Neuron (in vitro differentiated cells): ENCODE measurements around the gene HMGXB4.

ENCODE experiments used
- H2AFZ ChIP-seq: one replicate; pipeline ENCODE4 v1.6.1; 2013; ENCODE audit warnings: low read depth, mild to moderate bottlenecking, inconsistent platforms, low read length, moderate library complexity
- H3K27me3 ChIP-seq: one replicate; pipeline ENCODE4 v1.6.1; 2013; ENCODE audit warnings: low read length; ENCODE audit not compliant: insufficient read depth
- H3K36me3 ChIP-seq: one replicate; pipeline ENCODE4 v1.6.1; 2013; ENCODE audit warnings: low read length; ENCODE audit not compliant: insufficient read depth
- H3K4me1 ChIP-seq: one replicate; pipeline ENCODE4 v1.6.1; 2013; ENCODE audit warnings: low read length; ENCODE audit not compliant: insufficient read depth
- H3K4me3 ChIP-seq: 2 replicates; pipeline ENCODE4 v1.5.1; 2013; ENCODE audit warnings: mild to moderate bottlenecking, low read length, moderate library complexity
- H3K9me3 ChIP-seq: one replicate; pipeline ENCODE4 v1.6.1; 2013; ENCODE audit warnings: low read length

HMGXB4 gene

DNA sequence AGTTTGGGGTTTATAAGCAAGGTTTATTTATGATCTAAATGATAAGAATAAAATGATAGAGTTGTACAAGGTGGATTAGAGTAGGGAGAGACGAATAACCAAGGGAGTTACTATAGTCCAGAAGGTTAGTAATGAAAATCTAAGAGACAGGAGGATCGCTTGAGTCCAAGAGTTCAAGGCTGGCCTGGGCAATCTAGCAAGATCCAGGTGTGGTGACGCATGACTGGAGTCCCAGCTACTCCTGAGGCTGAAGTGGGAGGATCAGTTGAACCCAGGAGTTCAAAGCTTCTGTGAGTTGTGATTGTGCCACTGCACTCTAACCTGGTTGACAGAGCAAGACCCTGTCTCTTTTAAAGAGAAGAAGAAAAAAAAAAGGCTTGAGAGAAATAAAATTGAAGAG lies 12.3 kb downstream of the HMGXB4 start:
- Histone ChIP-seq H3K36me3 (peaks cover 87% of the 10 kb centered on the region), H3K27me3 (no peaks in the 10 kb centered on the region), H3K9me3 (peaks cover 2% of the 10 kb centered on the region), H2AFZ (no peak overlapping the region), H3K4me3 (no peak overlapping the region), H3K4me1 (no peaks in the 10 kb centered on the region)

DNA sequence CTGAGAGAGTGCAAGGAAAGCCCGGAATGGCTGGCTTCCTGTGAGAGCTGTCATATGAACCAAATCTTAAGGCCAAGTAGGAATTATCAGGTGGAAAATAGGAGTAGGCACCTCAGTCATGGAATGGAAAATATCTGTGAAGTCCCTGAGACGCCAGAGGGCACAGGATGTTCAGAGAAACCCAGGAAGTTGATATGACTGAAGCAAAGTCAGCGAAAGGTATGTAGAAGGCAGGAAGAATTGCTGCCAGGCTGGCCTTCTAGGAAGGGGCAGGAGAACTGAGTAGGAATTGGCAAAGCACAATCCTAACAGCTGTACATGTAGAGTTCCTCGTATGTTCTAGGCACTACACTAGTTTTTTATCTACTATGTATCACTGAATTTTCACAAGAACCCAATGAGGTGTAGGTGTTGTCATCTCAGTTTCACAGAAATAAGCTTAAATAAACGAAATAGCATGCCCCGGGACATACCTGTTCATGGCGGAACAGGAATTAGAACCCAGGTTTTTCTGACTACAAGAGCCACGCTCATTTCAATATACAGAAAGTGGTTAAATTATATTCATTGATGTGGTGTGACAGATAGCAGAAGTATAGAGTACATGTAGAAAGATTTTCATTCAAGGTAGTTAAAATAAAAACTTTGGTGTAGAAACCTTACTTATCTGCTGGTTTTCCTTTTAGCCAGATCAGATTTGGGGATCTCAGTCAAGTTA lies 17.0 kb downstream of the HMGXB4 start:
- Histone ChIP-seq H3K27me3 (no peaks in the 10 kb centered on the region), H3K4me3 (no peak overlapping the region), H3K4me1 (no peaks in the 10 kb centered on the region), H3K36me3 (peaks cover 70% of the 10 kb centered on the region), H2AFZ (no peak overlapping the region), H3K9me3 (peaks cover 2% of the 10 kb centered on the region)

DNA sequence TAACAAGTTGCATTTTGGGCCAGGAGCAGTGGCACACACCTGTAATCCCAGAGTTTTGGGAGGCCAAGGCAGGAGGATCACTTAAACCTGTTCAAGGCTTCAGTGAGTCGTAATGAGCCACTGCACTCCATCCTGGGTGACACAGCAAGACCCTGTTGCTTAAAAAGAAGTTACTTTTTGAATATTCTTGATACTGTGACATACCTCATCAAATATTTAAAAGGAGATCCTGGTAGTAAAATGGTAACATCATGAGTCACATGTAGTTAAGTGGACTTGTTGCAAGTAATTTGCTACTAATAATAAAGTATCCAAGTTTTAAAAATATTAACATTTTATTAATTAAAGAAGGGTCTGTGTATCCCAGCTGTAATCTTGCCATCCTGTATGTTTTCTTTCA lies 18.3 kb downstream of the HMGXB4 start:
- H3K36me3 ChIP-seq: peaks cover 67% of the 10 kb centered on the region
- no peak overlapping the region for H3K4me3 ChIP-seq
- H3K9me3 ChIP-seq: no peaks in the 10 kb centered on the region
- H2AFZ ChIP-seq: no peak overlapping the region
- no peaks in the 10 kb centered on the region for H3K4me1 ChIP-seq
- no peaks in the 10 kb centered on the region for H3K27me3 ChIP-seq

- Histone ChIP-seq H3K4me3 (no peak overlapping the region), H3K36me3 (peaks cover 66% of the 10 kb centered on the region), H3K4me1 (no peaks in the 10 kb centered on the region), H3K9me3 (no peaks in the 10 kb centered on the region), H2AFZ (no peak overlapping the region), H3K27me3 (no peaks in the 10 kb centered on the region)
These were observed 18.7 kb downstream of the HMGXB4 start for GRCh38 chr22:35276019-35276418.

GRCh38 chr22:35288116-35288515 lies 30.8 kb downstream of the HMGXB4 start:
- Histone ChIP-seq H3K36me3 (peaks cover 74% of the 10 kb centered on the region), H2AFZ (no peak overlapping the region), H3K9me3 (no peaks in the 10 kb centered on the region), H3K4me1 (no peaks in the 10 kb centered on the region), H3K27me3 (no peaks in the 10 kb centered on the region), H3K4me3 (no peak overlapping the region)

- Histone ChIP-seq H3K9me3 (no peaks in the 10 kb centered on the region), H2AFZ (no peak overlapping the region), H3K4me1 (no peaks in the 10 kb centered on the region), H3K36me3 (peaks cover 68% of the 10 kb centered on the region), H3K27me3 (no peaks in the 10 kb centered on the region), H3K4me3 (no peak overlapping the region)
These were observed 35.5 kb downstream of the HMGXB4 start for GRCh38 chr22:35292786-35293185.

- H3K4me1 ChIP-seq: peaks cover 7% of the 10 kb centered on the region
- H3K4me3 ChIP-seq: no peak overlapping the region
- no peak overlapping the region for H2AFZ ChIP-seq
- H3K9me3 ChIP-seq: no peaks in the 10 kb centered on the region
- H3K36me3 ChIP-seq: peaks cover 50% of the 10 kb centered on the region
- no peaks in the 10 kb centered on the region for H3K27me3 ChIP-seq
These were observed 38.8 kb downstream of the HMGXB4 start for GRCh38 chr22:35296051-35296450.

DNA sequence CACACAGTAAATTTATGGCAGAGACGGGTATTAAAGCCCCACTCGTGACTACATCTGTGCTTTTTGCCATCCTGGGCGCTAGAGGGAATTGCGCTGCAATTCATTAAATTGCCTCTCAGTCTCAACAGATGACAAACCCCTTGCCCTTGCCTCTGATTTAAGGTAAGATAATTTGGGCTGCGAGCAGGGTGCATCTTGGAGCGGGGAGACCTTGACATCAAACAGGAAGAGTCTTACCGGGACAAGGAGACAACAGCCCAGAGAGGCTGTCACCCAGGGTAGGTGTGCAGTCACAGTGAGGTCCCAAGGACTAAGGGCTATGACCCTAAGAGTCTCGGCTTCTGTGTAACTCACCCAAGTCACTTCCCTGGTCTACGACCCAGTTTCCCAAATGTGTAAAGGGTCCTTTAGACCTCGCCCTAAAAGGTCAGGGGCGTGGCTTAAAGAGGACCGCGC lies 42.0 kb downstream of the HMGXB4 start:
- H3K27me3 ChIP-seq: no peaks in the 10 kb centered on the region
- H3K9me3 ChIP-seq: no peaks in the 10 kb centered on the region
- H3K4me1 ChIP-seq: peaks cover 9% of the 10 kb centered on the region
- H3K4me3 ChIP-seq: peak overlapping the region; percentile 68
- H3K36me3 ChIP-seq: peaks cover 26% of the 10 kb centered on the region
- no peak overlapping the region for H2AFZ ChIP-seq

DNA sequence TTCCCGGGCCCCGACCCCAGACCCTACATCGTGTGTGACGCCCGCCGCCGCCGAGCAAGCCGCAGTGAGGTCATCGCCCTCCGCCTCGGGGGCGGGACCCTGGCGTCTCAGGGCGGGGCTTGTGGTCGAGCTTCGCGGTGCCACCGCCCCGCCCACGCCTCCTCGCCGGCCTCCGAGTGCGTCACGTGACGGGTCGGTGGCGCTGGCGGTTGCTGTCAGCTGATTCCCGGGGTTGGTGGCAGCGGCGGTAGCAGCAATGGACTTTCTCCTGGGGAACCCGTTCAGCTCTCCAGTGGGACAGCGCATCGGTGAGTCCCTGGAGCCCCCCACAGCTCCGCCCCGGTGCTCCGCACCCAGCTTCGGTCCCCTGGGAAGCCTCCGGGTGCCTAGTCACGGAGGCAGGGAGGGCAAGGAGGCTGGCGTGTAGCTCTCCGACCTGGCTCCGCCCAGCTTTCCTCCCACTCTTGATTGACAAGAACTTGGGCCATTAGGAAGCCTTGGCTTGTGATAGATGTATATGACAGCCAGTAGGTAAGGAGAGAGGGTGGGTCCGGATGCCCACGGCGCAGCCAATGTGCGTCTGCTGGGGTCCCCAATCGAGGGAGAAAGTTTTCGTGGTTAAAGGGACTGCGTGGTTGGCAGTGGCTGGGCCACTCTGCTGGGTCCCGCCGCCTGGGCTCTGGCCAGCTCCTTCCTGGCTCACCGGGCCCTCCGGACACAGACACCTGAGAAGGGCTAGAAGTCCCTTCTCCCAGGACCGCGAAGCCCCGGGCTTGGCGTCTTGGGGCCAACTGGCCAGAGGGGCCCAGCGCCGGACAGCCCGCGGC lies 42.6 kb downstream of the HMGXB4 start, which contains the start of gene TOM1:
TOM1 (plus strand) TSS at position 222 of the 827 bp plus-strand sequence; CDS start at position 257, 35 bp downstream.
- peaks cover 9% of the 10 kb centered on the region for H3K4me1 ChIP-seq
- peak within 1 kb of the TSS; percentile 68 for H3K4me3 ChIP-seq
- no peak within 1 kb of the TSS for H2AFZ ChIP-seq
- peaks cover 21% of the 10 kb centered on the region for H3K36me3 ChIP-seq
- no peaks in the 10 kb centered on the region for H3K9me3 ChIP-seq
- H3K27me3 ChIP-seq: no peaks in the 10 kb centered on the region

- H3K36me3 ChIP-seq: peaks cover 9% of the 10 kb centered on the region
- H2AFZ ChIP-seq: no peak overlapping the region
- H3K4me3 ChIP-seq: no peak overlapping the region
- peaks cover 13% of the 10 kb centered on the region for H3K4me1 ChIP-seq
- H3K27me3 ChIP-seq: no peaks in the 10 kb centered on the region
- no peaks in the 10 kb centered on the region for H3K9me3 ChIP-seq
These were observed 44.1 kb downstream of the HMGXB4 start for GRCh38 chr22:35301372-35301874.

- H3K9me3 ChIP-seq: no peaks in the 10 kb centered on the region
- H3K36me3 ChIP-seq: peaks cover 5% of the 10 kb centered on the region
- H3K4me1 ChIP-seq: peaks cover 19% of the 10 kb centered on the region
- no peak overlapping the region for H3K4me3 ChIP-seq
- no peak overlapping the region for H2AFZ ChIP-seq
- H3K27me3 ChIP-seq: no peaks in the 10 kb centered on the region
These were observed 45.8 kb downstream of the HMGXB4 start for GRCh38 chr22:35303029-35303624.

GRCh38 chr22:35305525-35306070 lies 48.3 kb downstream of the HMGXB4 start:
- no peak overlapping the region for H3K4me3 ChIP-seq

More at GRCh38 chr22:35305525-35306070, 48.3 kb downstream of the HMGXB4 start:
- H3K27me3 ChIP-seq: no peaks in the 10 kb centered on the region
- H3K9me3 ChIP-seq: no peaks in the 10 kb centered on the region
- H2AFZ ChIP-seq: no peak overlapping the region
- H3K4me1 ChIP-seq: peaks cover 14% of the 10 kb centered on the region
- peaks cover 4% of the 10 kb centered on the region for H3K36me3 ChIP-seq
